Parathyroid adenoma (tissue), 2 donors: Measurements from ENCODE around the gene TNFRSF25.

Source experiments
- H2AFZ ChIP-seq: fragments of 300-600 bp; sonication (generic); one replicate; pipeline ENCODE4 v1.7.0; 2017; ENCODE audit warnings: antibody characterized with exemption, mild to moderate bottlenecking
- H3K27ac ChIP-seq: fragments of 300-600 bp; sonication (generic); one replicate; pipeline ENCODE4 v1.7.0; 2017
- H3K27me3 ChIP-seq: fragments of 300-600 bp; sonication (generic); one replicate; pipeline ENCODE4 v1.7.0; 2017; ENCODE audit warnings: low read length; ENCODE audit not compliant: control insufficient read depth, insufficient read depth
- H3K36me3 ChIP-seq: fragments of 300-600 bp; sonication (generic); one replicate; pipeline ENCODE4 v1.7.0; 2017; ENCODE audit warnings: low read length; ENCODE audit not compliant: control insufficient read depth, insufficient read depth
- H3K4me1 ChIP-seq: fragments of 300-600 bp; sonication (generic); one replicate; pipeline ENCODE4 v1.7.0; 2017; ENCODE audit warnings: control low read depth
- H3K4me2 ChIP-seq: fragments of 300-600 bp; sonication (generic); one replicate; pipeline ENCODE4 v1.7.0; 2017; ENCODE audit warnings: low read length
- H3K4me3 ChIP-seq: fragments of 300-600 bp; sonication (generic); one replicate; pipeline ENCODE4 v1.7.0; 2017; ENCODE audit warnings: low read depth, low read length
- H3K79me2 ChIP-seq: fragments of 300-600 bp; sonication (generic); one replicate; pipeline ENCODE4 v1.7.0; 2017; ENCODE audit warnings: control low read depth
- H3K9ac ChIP-seq: fragments of 300-600 bp; sonication (generic); one replicate; pipeline ENCODE4 v1.7.0; 2017; ENCODE audit warnings: mild to moderate bottlenecking
- H3K9me3 ChIP-seq: fragments of 300-600 bp; sonication (generic); one replicate; pipeline ENCODE4 v1.7.0; 2017; ENCODE audit warnings: low read length; ENCODE audit not compliant: control insufficient read depth
- CTCF ChIP-seq: fragments of 300-600 bp; sonication (generic); IDR thresholded peaks from one replicate; pipeline ENCODE4 v1.7.0; 2017; ENCODE audit warnings: antibody characterized with exemption, mild to moderate bottlenecking
- donor health status: primary hyperparathyroidism.

Gene TNFRSF25

DNA sequence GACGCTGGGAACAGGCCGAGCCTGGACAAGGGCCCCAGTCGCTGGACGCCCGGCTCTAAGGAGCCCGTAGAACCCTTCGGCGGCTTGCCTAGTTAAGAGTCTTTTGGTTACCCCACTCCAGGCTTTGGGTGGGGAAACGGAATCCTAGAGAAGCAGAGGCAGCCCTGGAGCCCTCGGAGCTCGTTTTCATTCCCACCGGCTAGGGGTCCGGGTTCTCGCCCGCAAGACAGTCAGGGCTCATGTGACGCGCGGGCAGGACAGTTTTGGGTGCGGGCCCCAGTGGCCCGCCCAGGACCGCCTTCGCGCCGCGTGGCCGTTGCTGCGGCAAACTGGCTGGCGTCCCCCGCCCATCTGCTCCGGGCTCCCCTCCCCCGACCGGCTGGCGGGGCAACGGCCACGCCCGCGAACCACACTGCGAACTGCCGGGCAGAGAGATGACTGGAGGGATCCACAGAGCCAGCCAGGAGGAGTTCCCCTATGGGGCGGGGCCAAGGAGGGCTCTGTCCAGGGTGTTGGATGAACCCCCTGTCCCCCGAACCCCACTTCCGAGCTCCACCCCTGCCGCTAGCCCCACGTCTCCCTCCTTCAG is 45.4 kb downstream of the TNFRSF25 start:
- Histone ChIP-seq H3K36me3 (no peaks in the 10 kb centered on the region), H3K9ac (no peak overlapping the region), H3K27ac (no peak overlapping the region), H2AFZ (no peak overlapping the region), H3K79me2 (no peaks in the 10 kb centered on the region), H3K27me3 (no peaks in the 10 kb centered on the region), H3K4me2 (no peak overlapping the region), H3K9me3 (no peaks in the 10 kb centered on the region), H3K4me1 (peaks cover 5% of the 10 kb centered on the region), H3K4me3 (no peak overlapping the region)
- no peak for TF ChIP-seq CTCF

GRCh38 chr1:6419804-6420453 is 46.0 kb downstream of the TNFRSF25 start, which contains the start of gene HES2:
Gene HES2 (minus strand): TSS chr1:6419919. CDS start chr1:6419820, 99 bp downstream.
- peaks cover 5% of the 10 kb centered on the region for H3K4me1 ChIP-seq
- H3K9ac ChIP-seq = no peak within 1 kb of the TSS
- H3K4me3 ChIP-seq = peak within 1 kb of the TSS; percentile 5
- H3K4me2 ChIP-seq = peak within 1 kb of the TSS; percentile 48
- no peaks in the 10 kb centered on the region for H3K79me2 ChIP-seq
- H3K36me3 ChIP-seq = no peaks in the 10 kb centered on the region
- H2AFZ ChIP-seq = peak within 1 kb of the TSS; percentile 28
- H3K27ac ChIP-seq = no peak within 1 kb of the TSS
- H3K9me3 ChIP-seq = no peaks in the 10 kb centered on the region
- no peak for TF ChIP-seq CTCF
- H3K27me3 ChIP-seq = no peaks in the 10 kb centered on the region

GRCh38 chr1:6419397-6419803 is 46.6 kb downstream of the TNFRSF25 start:
- peak overlapping the region; percentile 5 for H3K4me3 ChIP-seq
- TF ChIP-seq CTCF = no peak
- no peak overlapping the region for H3K27ac ChIP-seq
- no peaks in the 10 kb centered on the region for H3K79me2 ChIP-seq
- peaks cover 5% of the 10 kb centered on the region for H3K4me1 ChIP-seq
- H3K27me3 ChIP-seq = no peaks in the 10 kb centered on the region
- peak overlapping the region; percentile 28 for H2AFZ ChIP-seq
- no peak overlapping the region for H3K9ac ChIP-seq
- peak overlapping the region; percentile 48 for H3K4me2 ChIP-seq
- H3K36me3 ChIP-seq = no peaks in the 10 kb centered on the region
- H3K9me3 ChIP-seq = no peaks in the 10 kb centered on the region

- no peak overlapping the region for H3K9ac ChIP-seq
- H3K36me3 ChIP-seq = no peaks in the 10 kb centered on the region
- no peak overlapping the region for H3K4me2 ChIP-seq
- H3K4me1 ChIP-seq = peaks cover 1% of the 10 kb centered on the region
- H3K9me3 ChIP-seq = no peaks in the 10 kb centered on the region
- H3K27ac ChIP-seq = no peak overlapping the region
- no peaks in the 10 kb centered on the region for H3K79me2 ChIP-seq
- H2AFZ ChIP-seq = peak overlapping the region; percentile 22
- H3K4me3 ChIP-seq = peak overlapping the region; percentile 5
- TF ChIP-seq CTCF = no peak
- H3K27me3 ChIP-seq = no peaks in the 10 kb centered on the region
These were observed 47.1 kb downstream of the TNFRSF25 start for GRCh38 chr1:6418668-6419396.
